ENCODE results near the gene ZNF804A. TPM values are rescaled to one million over a fixed set of nuclear protein-coding genes. Genes with fewer than 3 reads are reported as not detected.

ZNF804A gene
- polyA plus RNA-seq, 3 donors = 0.83 to 3.7 (median 1.8) TPM

GRCh38 chr2:184628051-184628450 lies 29.7 kb downstream of the ZNF804A start:
- DNase-seq = peak; percentile 34 to 67 (median 55)
- no peaks in the 10 kb centered on the region for H4K20me1 ChIP-seq (ENCODE audit: insufficient read depth, low read length)
- H3K79me2 ChIP-seq (ENCODE audit: insufficient read depth, low read length) = no peaks in the 10 kb centered on the region
- H3K27me3 ChIP-seq (ENCODE audit: control insufficient read depth in 2 of 2, insufficient read depth in 2 of 2, low read length in 2 of 2) = no peaks in the 10 kb centered on the region
- H3K36me3 Mint-ChIP-seq = peaks cover 0 to 3% of the 10 kb centered on the region in 2 donors
- H3K4me1 Mint-ChIP-seq = peaks cover 6% of the 10 kb centered on the region
- peaks cover 0 to 6% (median 0%) of the 10 kb centered on the region in 7 donors for H3K9me3 Mint-ChIP-seq
- no peak for TF ChIP-seq CTCF (IDR thresholded peaks at IDR 0.05)
- H3K9ac ChIP-seq (ENCODE audit: insufficient read depth, low read length, poor library complexity, severe bottlenecking) = no peak overlapping the region
- H3K27ac ChIP-seq (ENCODE audit: low read depth in 1 of 2, low read length in 2 of 2) = no peak overlapping the region
- no peak overlapping the region for H2AFZ ChIP-seq (ENCODE audit: insufficient read depth, low read depth, low read length, poor library complexity, severe bottlenecking)
- peak overlapping the region in 1 of 3 experiments; percentile 17 for H3K4me3 ChIP-seq (replicated peaks in 1 of 3; ENCODE audit: low read depth in 2 of 3, low read length in 3 of 3)
- no peaks in the 10 kb centered on the region for H3K9me3 ChIP-seq (replicated peaks in 1 of 2; ENCODE audit: control insufficient read depth in 1 of 2, insufficient read depth in 1 of 2, low read length in 2 of 2)
- H3K27ac Mint-ChIP-seq = peak overlapping the region in 5 of 7 donors; percentile 19 to 64 (median 50)
- WGBS (ENCODE audit: insufficient coverage) = 0% methylated on average over 1 of the region's 7 CpGs
- intact Hi-C loops (cut with micrococcal nuclease) = no loop called here
- peaks cover 3 to 4% of the 10 kb centered on the region in 2 donors for H3K4me1 ChIP-seq (ENCODE audit: control insufficient read depth in 1 of 2, insufficient read depth in 2 of 2, low read length in 2 of 2)
- no peaks in the 10 kb centered on the region for H3K36me3 ChIP-seq (replicated peaks in 1 of 2; ENCODE audit: control insufficient read depth in 1 of 2, insufficient read depth in 2 of 2, low read length in 2 of 2)
- peaks cover 0 to 1% (median 0%) of the 10 kb centered on the region in 3 donors for H3K27me3 Mint-ChIP-seq (ENCODE audit: low read depth in 3 of 3)
- peak overlapping the region in 1 of 2 donors; percentile 50 for H3K4me3 Mint-ChIP-seq
- H3K4me2 ChIP-seq (replicated peaks; ENCODE audit: extremely low read depth, low read length, poor library complexity, severe bottlenecking) = peak overlapping the region; percentile 28

- H3K27me3 Mint-ChIP-seq (ENCODE audit: low read depth in 3 of 3) = no peaks in the 10 kb centered on the region
These were observed 35.4 kb downstream of the ZNF804A start for GRCh38 chr2:184633726-184634125.

More at GRCh38 chr2:184633726-184634125, 35.4 kb downstream of the ZNF804A start:
- Histone ChIP-seq H3K4me2 (replicated peaks; ENCODE audit: extremely low read depth, low read length, poor library complexity, severe bottlenecking) (no peak overlapping the region), H3K79me2 (ENCODE audit: insufficient read depth, low read length) (no peaks in the 10 kb centered on the region), H4K20me1 (ENCODE audit: insufficient read depth, low read length) (no peaks in the 10 kb centered on the region), H3K36me3 (replicated peaks in 1 of 2; ENCODE audit: control insufficient read depth in 1 of 2, insufficient read depth in 2 of 2, low read length in 2 of 2) (no peaks in the 10 kb centered on the region), H3K9ac (ENCODE audit: insufficient read depth, low read length, poor library complexity, severe bottlenecking) (no peak overlapping the region), H3K9me3 (replicated peaks in 1 of 2; ENCODE audit: control insufficient read depth in 1 of 2, insufficient read depth in 1 of 2, low read length in 2 of 2) (no peaks in the 10 kb centered on the region), H3K4me1 (ENCODE audit: control insufficient read depth in 1 of 2, insufficient read depth in 2 of 2, low read length in 2 of 2) (no peaks in the 10 kb centered on the region), H3K27ac (ENCODE audit: low read depth in 1 of 2, low read length in 2 of 2) (no peak overlapping the region), H2AFZ (ENCODE audit: insufficient read depth, low read depth, low read length, poor library complexity, severe bottlenecking) (no peak overlapping the region), H3K4me3 (replicated peaks in 1 of 3; ENCODE audit: low read depth in 2 of 3, low read length in 3 of 3) (no peak overlapping the region), H3K27me3 (ENCODE audit: control insufficient read depth in 2 of 2, insufficient read depth in 2 of 2, low read length in 2 of 2) (no peaks in the 10 kb centered on the region)
- Mint-ChIP-seq H3K4me1 (peaks cover 3% of the 10 kb centered on the region), H3K9me3 (no peaks in the 10 kb centered on the region), H3K4me3 (no peak overlapping the region), H3K27ac (no peak overlapping the region), H3K36me3 (no peaks in the 10 kb centered on the region)
- intact Hi-C loops (cut with micrococcal nuclease) = no loop called here
- TF ChIP-seq CTCF (IDR thresholded peaks at IDR 0.05) = no peak
- DNase-seq = no peak

Measured in CD14-positive monocyte (primary cell).